Breast epithelium (tissue), 4 donors: ENCODE data around the gene MPO. TPM values are rescaled to one million over a fixed set of nuclear protein-coding genes. Genes with fewer than 3 reads are reported as not detected.

ENCODE experiments used
- DNase-seq, 2 donors: peaks; one replicate each; pipeline ENCODE4 v3.0.0-alpha.2; 2019; ENCODE audit warnings: low spot score in 2 of 2
- H3K27ac ChIP-seq, 2 donors: fragments of 200-600 bp; sonication (generic) in 1 of 2; one replicate each; pipeline ENCODE4 v1.5.1; 2016 to 2019; ENCODE audit warnings: mild to moderate bottlenecking in 1 of 2
- H3K27me3 ChIP-seq, 2 donors: fragments of 200-600 bp; sonication (generic) in 1 of 2; one replicate each; pipeline versions ENCODE4 v1.5.1 to v1.6.0; 2017 to 2019; ENCODE audit warnings: control low read depth in 1 of 2, mild to moderate bottlenecking in 1 of 2
- H3K36me3 ChIP-seq: fragments of 200-600 bp; one replicate; pipeline ENCODE4 v1.5.1; 2019
- H3K4me1 ChIP-seq, 2 donors: fragments of 200-600 bp; sonication (generic); one replicate each; pipeline ENCODE4 v1.5.1; 2016 to 2019; ENCODE audit warnings: control low read depth in 1 of 2
- H3K4me3 ChIP-seq, 3 donors: fragments of 200-600 bp; sonication (generic); 1 replicate in 2 of 3; 2 replicates in 1 of 3; pipeline ENCODE4 v1.5.1; 2016 to 2019; ENCODE audit warnings: mild to moderate bottlenecking in 3 of 3, moderate library complexity in 2 of 3
- H3K9me3 ChIP-seq, 2 donors: fragments of 200-600 bp; sonication (generic) in 1 of 2; one replicate each; pipeline ENCODE4 v1.5.1; 2016 to 2019; ENCODE audit warnings: control low read depth in 1 of 2
- POLR2A ChIP-seq: fragments of 450-650 bp; IDR thresholded peaks from one replicate; pipeline ENCODE4 v1.6.1; 2016; ENCODE audit warnings: antibody characterized with exemption, mild to moderate bottlenecking, moderate library complexity
- POLR2AphosphoS5 ChIP-seq, 3 donors: sonication (generic); formaldehyde crosslinking; IDR thresholded peaks; one replicate each; pipeline ENCODE4 v1.6.1; 2017; ENCODE audit warnings: antibody characterized with exemption in 3 of 3
- intact Hi-C: fragments of 100-400 bp; cut with DNase I; formaldehyde crosslinking; loops from one replicate; pipeline ENCODE4 v1.15.1; 2023; ENCODE audit warnings: low total_unique reads
- total RNA-seq, 3 donors: library from RNA; depleted of rRNA; stranded (reverse); fragments of >200 nt; gene quantifications; one replicate each; pipeline ENCODE4 v1.1.0, GENCODE V29; 2016
- TF ChIP-seq, protein P1 (sequence below), 3 donors: fragments of 450-650 bp; IDR thresholded peaks; one replicate each; pipeline ENCODE4 v1.5.1; 2016 to 2017; ENCODE audit warnings: antibody characterized with exemption in 3 of 3, mild to moderate bottlenecking in 3 of 3, moderate library complexity in 3 of 3

MPO gene
- total RNA-seq, 3 donors from 2014 or later, result 0.16 TPM; not detected in 2

DNA sequence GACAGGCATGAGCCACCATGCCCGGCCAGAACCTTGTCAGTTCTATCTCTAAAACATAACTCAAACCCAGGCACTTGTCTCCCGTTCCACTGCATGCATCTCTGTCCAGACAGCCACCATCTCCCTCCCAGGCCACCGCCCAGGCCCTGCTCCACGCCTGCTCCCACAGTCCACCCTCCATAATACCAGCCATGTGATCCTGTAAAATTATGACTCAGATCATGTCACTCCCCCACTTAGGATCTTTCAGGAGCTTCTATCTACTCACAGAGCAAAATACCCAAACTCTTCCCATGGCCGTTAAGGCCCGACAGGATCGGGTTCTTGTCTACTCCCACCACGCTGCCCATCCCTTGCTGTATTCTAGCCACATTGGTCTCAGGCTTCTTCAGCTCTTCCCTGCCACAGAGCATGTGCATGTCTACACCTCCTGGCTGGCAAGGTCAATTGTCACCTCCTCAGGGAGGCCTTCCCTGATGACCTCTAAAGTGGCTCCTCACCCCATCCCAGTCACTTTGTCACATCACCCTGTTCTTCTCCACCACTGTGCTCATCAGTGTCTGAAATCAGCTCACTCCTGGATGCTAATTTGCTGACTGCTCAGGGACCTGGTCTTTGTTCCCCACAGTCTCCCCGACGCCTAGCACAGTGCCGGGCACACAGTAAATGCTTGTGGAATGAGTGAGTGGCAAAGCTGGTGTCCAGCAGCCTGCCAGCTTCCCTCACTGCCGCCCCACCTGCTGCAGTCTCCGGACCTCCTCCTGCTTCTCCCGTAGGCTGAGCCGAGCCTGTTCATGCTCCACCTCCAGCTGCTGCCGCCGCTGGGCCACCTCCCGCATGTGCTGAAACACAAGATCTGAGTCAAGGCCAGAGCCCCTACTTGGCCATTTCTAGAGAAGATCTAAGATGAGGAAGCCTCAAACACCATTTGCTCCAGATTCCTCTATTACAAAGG lies 41.1 kb upstream of the MPO start:
- Histone ChIP-seq H3K9me3 (no peaks in the 10 kb centered on the region), H3K36me3 (no peaks in the 10 kb centered on the region), H3K27ac (no peak overlapping the region), H3K4me1 (no peaks in the 10 kb centered on the region), H3K4me3 (no peak overlapping the region), H3K27me3 (no peaks in the 10 kb centered on the region)
- TF ChIP-seq, protein P1, sequence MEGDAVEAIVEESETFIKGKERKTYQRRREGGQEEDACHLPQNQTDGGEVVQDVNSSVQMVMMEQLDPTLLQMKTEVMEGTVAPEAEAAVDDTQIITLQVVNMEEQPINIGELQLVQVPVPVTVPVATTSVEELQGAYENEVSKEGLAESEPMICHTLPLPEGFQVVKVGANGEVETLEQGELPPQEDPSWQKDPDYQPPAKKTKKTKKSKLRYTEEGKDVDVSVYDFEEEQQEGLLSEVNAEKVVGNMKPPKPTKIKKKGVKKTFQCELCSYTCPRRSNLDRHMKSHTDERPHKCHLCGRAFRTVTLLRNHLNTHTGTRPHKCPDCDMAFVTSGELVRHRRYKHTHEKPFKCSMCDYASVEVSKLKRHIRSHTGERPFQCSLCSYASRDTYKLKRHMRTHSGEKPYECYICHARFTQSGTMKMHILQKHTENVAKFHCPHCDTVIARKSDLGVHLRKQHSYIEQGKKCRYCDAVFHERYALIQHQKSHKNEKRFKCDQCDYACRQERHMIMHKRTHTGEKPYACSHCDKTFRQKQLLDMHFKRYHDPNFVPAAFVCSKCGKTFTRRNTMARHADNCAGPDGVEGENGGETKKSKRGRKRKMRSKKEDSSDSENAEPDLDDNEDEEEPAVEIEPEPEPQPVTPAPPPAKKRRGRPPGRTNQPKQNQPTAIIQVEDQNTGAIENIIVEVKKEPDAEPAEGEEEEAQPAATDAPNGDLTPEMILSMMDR (IDR thresholded peaks at IDR 0.05), result no peak
- TF ChIP-seq POLR2A (no peak), POLR2AphosphoS5 (IDR thresholded peaks at IDR 0.05) (no peak)
- intact Hi-C loops, result no loop called here
- no peak for DNase-seq

DNA sequence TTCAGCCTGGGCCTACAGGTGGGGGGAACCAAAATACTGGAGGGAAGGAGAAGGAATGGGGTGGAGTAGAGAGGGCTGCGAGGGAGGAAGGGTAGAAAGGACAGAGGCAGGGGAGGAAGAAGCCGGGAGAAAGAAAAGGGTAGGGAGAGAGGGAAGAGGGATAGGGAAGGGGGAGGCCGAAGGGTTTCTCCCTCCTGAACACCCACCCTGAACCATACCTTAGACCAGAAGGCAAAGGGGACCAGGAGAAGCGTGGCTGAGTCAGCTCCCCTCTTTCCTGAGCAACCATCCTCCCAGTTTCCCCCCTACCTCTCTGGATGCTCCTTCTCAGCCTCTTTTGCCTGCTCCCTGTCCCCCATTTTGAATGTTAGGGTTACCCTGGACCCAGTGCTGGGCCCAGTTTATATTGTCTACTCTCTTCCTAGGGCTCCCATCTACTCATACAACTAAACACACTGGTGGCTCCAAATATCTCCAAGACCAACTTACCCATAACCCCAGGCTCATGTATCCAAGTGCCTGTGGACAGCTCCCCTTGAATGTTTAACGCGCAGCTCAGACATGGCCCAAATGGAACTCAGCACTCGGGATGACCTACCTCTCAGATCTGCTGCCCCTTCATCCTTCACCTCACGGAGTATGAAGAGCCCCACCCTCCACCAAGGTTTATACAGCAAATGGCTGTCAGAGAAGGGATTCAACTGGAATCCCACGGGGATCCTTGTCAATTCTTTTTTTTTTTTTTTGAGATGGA lies 40.0 kb upstream of the MPO start:
- H3K4me3 ChIP-seq, result no peak overlapping the region
- TF ChIP-seq POLR2A (no peak), POLR2AphosphoS5 (IDR thresholded peaks at IDR 0.05) (no peak)
- intact Hi-C loops, result no loop called here
- no peak overlapping the region for H3K27ac ChIP-seq
- no peaks in the 10 kb centered on the region for H3K27me3 ChIP-seq
- no peaks in the 10 kb centered on the region for H3K36me3 ChIP-seq
- H3K9me3 ChIP-seq, result no peaks in the 10 kb centered on the region
- DNase-seq, result no peak
- H3K4me1 ChIP-seq, result no peaks in the 10 kb centered on the region

DNA sequence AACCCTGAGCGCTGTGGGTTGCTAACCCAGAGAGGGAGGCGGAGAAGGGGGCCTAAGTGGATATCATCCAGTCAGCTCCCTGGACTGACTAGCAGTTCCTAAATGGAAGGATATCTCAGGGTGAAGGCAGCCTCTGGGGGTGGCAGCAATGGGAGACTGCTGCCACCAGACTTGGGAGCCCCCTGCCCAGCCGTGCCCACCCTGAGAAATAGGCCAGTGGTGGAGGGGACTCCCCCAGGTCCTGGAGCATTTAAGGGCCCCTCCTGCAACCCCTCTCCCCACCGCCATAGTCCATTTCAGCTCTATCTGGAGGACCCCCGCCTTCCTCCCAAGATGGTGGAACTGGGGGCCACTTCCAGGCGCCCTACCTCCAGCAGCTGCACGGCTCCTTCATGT lies 39.4 kb upstream of the MPO start:
- Histone ChIP-seq H3K4me1 (no peaks in the 10 kb centered on the region), H3K27me3 (no peaks in the 10 kb centered on the region), H3K4me3 (no peak overlapping the region), H3K9me3 (no peaks in the 10 kb centered on the region), H3K36me3 (no peaks in the 10 kb centered on the region), H3K27ac (no peak overlapping the region)
- peak in 1 of 2 donors; percentile 38 for DNase-seq
- intact Hi-C loops, result no loop called here
- TF ChIP-seq, protein P1 (IDR thresholded peaks at IDR 0.05), result no peak
- TF ChIP-seq POLR2A (no peak), POLR2AphosphoS5 (IDR thresholded peaks at IDR 0.05) (no peak)

DNA sequence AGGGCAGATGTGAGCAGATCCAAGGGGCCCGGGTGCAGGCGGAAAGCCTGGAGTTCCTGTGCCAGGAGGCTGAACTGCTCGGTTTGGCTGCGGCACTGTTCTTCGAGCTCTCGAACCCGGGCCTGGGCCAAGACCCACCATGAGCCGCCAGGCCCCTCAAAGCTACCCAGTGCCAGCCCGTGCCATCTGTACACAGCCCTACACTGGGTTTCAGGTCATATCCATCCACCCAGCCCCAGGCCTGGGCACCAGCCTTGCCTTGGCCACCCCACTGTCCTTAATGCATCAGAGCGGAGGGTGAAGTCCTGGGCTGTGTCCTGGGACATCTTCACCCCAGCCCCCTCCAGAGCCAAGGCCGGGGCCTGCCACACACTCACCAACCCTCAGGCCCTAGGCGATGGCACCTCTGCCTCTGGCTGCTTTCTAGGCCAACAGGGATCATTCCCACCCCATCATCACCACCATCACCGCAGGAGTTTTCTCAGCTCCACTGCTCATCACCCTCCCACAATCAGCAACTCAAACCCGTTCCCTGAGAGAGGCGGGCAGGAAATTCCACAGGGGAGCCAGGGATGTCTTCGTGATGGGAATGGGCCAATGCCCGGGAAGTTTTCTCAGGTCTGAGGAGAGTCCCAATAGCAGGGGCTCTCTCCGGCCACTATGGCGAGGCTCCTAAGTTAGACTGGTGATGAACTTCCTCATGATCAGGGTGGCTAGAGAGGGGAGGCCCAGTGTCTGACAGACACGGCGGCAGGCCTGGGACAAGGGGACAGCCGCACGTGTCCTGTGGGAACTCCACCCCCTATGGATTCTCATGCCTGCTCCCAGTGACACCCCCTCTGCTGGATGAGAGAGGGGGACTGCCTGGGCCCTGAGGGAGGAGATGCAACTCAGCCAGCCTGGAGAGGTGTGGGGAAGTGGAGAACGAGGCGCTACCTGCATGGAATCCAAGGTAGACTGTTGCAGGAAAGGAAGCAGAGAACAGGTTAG lies 38.7 kb upstream of the MPO start:
- H3K4me3 ChIP-seq, result no peak overlapping the region
- no peaks in the 10 kb centered on the region for H3K27me3 ChIP-seq
- intact Hi-C loops, result no loop called here
- TF ChIP-seq, protein P1 (IDR thresholded peaks at IDR 0.05), result no peak
- TF ChIP-seq POLR2A (no peak), POLR2AphosphoS5 (IDR thresholded peaks at IDR 0.05) (no peak)
- peak in 1 of 2 donors; percentile 44 for DNase-seq
- H3K9me3 ChIP-seq, result no peaks in the 10 kb centered on the region
- H3K27ac ChIP-seq, result no peak overlapping the region
- H3K36me3 ChIP-seq, result no peaks in the 10 kb centered on the region
- H3K4me1 ChIP-seq, result no peaks in the 10 kb centered on the region

DNA sequence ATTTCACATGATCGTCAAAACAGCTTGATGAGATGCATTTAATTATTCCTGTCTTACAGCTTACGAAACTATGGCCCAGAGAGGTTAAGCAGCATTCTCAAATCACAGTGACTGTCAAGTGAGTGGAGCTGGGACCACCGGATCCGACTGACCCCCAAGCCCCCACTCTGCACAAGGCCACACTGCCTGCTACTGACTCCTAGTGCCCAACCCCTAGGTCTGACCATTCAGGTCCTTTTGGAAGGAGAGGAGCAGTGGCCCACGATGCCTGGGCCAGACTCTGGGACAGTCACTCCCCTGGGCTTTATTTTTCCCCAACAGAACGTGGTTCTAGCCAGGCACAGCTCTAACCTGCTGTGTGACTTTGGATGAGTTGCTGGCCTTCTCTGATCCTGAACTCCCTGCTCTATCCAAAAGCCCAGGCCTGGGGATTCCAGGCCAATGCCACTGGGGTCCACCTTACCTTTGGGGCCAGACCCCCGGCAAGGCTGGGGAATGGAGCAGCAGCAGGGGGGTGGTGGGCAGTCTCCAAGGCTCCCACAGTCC lies 38.0 kb upstream of the MPO start:
- no peaks in the 10 kb centered on the region for H3K36me3 ChIP-seq
- no peaks in the 10 kb centered on the region for H3K27me3 ChIP-seq
- H3K4me3 ChIP-seq, result no peak overlapping the region
- no peak for DNase-seq
- no peaks in the 10 kb centered on the region for H3K4me1 ChIP-seq
- TF ChIP-seq, protein P1 (IDR thresholded peaks at IDR 0.05), result no peak
- no peak for TF ChIP-seq POLR2A
- no peak for TF ChIP-seq POLR2AphosphoS5 (IDR thresholded peaks at IDR 0.05)
- no peak overlapping the region for H3K27ac ChIP-seq
- intact Hi-C loops, result no loop called here
- H3K9me3 ChIP-seq, result no peaks in the 10 kb centered on the region
